ENCODE measurements around the gene NDUFB4.
A peak's percentile ranks its signal among the peaks of the same experiment; 100 is the strongest.

Gene NDUFB4

GRCh38 chr3:120595788-120596115 lies 384 bp upstream of the NDUFB4 start:
- Histone ChIP-seq H3K4me3 (ENCODE audit: insufficient read depth, low read length, poor library complexity, severe bottlenecking) (peak overlapping the region; percentile 66), H3K4me2 (ENCODE audit: low read depth, low read length, poor library complexity, severe bottlenecking) (peak overlapping the region; percentile 96), H2AFZ (ENCODE audit: low read depth, low read length, severe bottlenecking) (peak overlapping the region; percentile 94), H3K79me2 (ENCODE audit: insufficient read depth, low read length) (peaks cover 38% of the 10 kb centered on the region), H3F3A (ENCODE audit: insufficient read depth) (no peaks in the 10 kb centered on the region), H4K20me1 (ENCODE audit: low read depth, low read length) (0 out of 2 replicates have a peak, but pooled peaks cover 2% of the 10 kb centered on the region), H3K36me3 (ENCODE audit: low read length) (peaks cover 4% of the 10 kb centered on the region; the same call in 1 of the 2 replicates), H3K9ac (ENCODE audit: low read length) (peak overlapping the region; percentile 98), H3K9me2 (replicated peaks; ENCODE audit: insufficient read depth, low read length) (no peaks in the 10 kb centered on the region), H3K9me3 (ENCODE audit: insufficient read depth, low read length) (no peaks in the 10 kb centered on the region), H3K27ac (ENCODE audit: low read depth, low read length) (no peak overlapping the region), H3K27me3 (ENCODE audit: low read length) (no peaks in the 10 kb centered on the region)
- TF ChIP-seq EZH2phosphoT487 (conservative IDR thresholded peaks at IDR 0.05; ENCODE audit: low read length) = no peak
- TF ChIP-seq, protein P1, sequence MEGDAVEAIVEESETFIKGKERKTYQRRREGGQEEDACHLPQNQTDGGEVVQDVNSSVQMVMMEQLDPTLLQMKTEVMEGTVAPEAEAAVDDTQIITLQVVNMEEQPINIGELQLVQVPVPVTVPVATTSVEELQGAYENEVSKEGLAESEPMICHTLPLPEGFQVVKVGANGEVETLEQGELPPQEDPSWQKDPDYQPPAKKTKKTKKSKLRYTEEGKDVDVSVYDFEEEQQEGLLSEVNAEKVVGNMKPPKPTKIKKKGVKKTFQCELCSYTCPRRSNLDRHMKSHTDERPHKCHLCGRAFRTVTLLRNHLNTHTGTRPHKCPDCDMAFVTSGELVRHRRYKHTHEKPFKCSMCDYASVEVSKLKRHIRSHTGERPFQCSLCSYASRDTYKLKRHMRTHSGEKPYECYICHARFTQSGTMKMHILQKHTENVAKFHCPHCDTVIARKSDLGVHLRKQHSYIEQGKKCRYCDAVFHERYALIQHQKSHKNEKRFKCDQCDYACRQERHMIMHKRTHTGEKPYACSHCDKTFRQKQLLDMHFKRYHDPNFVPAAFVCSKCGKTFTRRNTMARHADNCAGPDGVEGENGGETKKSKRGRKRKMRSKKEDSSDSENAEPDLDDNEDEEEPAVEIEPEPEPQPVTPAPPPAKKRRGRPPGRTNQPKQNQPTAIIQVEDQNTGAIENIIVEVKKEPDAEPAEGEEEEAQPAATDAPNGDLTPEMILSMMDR (IDR thresholded peaks at IDR 0.05; ENCODE audit: insufficient read depth, low read length, poor library complexity, severe bottlenecking) = no peak

DNA sequence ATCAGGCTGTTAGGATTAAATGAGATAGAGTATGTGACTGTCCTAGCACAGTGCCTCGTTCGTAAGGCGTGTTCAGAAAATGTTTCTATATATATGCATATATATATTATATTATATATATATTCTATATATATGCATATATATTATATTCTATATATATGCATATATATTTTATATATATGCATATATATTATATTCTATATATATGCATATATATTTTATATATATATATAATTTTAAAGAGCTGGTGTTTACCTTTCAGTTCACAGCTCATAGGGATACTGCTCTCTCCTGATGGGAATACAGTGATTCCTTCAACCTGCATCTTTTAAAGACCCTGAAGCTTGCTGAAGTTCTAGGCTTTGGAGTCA lies 702 bp downstream of the NDUFB4 start:
- 0 out of 2 replicates have a peak, but pooled peaks cover 2% of the 10 kb centered on the region for H4K20me1 ChIP-seq (ENCODE audit: low read depth, low read length)
- TF ChIP-seq, protein P1 (IDR thresholded peaks at IDR 0.05; ENCODE audit: insufficient read depth, low read length, poor library complexity, severe bottlenecking) = no peak
- no peak for TF ChIP-seq EZH2phosphoT487 (conservative IDR thresholded peaks at IDR 0.05; ENCODE audit: low read length)
- peak overlapping the region; percentile 67 for H3K27ac ChIP-seq (ENCODE audit: low read depth, low read length)
- no peaks in the 10 kb centered on the region for H3K9me3 ChIP-seq (ENCODE audit: insufficient read depth, low read length)
- peaks cover 38% of the 10 kb centered on the region for H3K79me2 ChIP-seq (ENCODE audit: insufficient read depth, low read length)
- peaks cover 11% of the 10 kb centered on the region; the same call in 1 of the 2 replicates for H3K36me3 ChIP-seq (ENCODE audit: low read length)
- peak overlapping the region; percentile 98 for H3K9ac ChIP-seq (ENCODE audit: low read length)
- H3K9me2 ChIP-seq (replicated peaks; ENCODE audit: insufficient read depth, low read length) = no peaks in the 10 kb centered on the region
- H3K4me3 ChIP-seq (ENCODE audit: insufficient read depth, low read length, poor library complexity, severe bottlenecking) = peak overlapping the region; percentile 98
- H3K4me2 ChIP-seq (ENCODE audit: low read depth, low read length, poor library complexity, severe bottlenecking) = peak overlapping the region; percentile 96
- H2AFZ ChIP-seq (ENCODE audit: low read depth, low read length, severe bottlenecking) = peak overlapping the region; percentile 92
- H3K27me3 ChIP-seq (ENCODE audit: low read length) = no peaks in the 10 kb centered on the region
- H3F3A ChIP-seq (ENCODE audit: insufficient read depth) = no peaks in the 10 kb centered on the region

GRCh38 chr3:120597445-120598049 lies 1.4 kb downstream of the NDUFB4 start:
- H3K27ac ChIP-seq (ENCODE audit: low read depth, low read length) = no peak overlapping the region
- peak overlapping the region; percentile 25 for H3K9ac ChIP-seq (ENCODE audit: low read length)
- 0 out of 2 replicates have a peak, but pooled peaks cover 2% of the 10 kb centered on the region for H4K20me1 ChIP-seq (ENCODE audit: low read depth, low read length)
- H3K27me3 ChIP-seq (ENCODE audit: low read length) = no peaks in the 10 kb centered on the region
- no peak overlapping the region for H2AFZ ChIP-seq (ENCODE audit: low read depth, low read length, severe bottlenecking)
- peaks cover 15% of the 10 kb centered on the region; the same call in 1 of the 2 replicates for H3K36me3 ChIP-seq (ENCODE audit: low read length)
- H3K79me2 ChIP-seq (ENCODE audit: insufficient read depth, low read length) = peaks cover 38% of the 10 kb centered on the region
- no peak for TF ChIP-seq EZH2phosphoT487 (conservative IDR thresholded peaks at IDR 0.05; ENCODE audit: low read length)
- TF ChIP-seq, protein P1 (IDR thresholded peaks at IDR 0.05; ENCODE audit: insufficient read depth, low read length, poor library complexity, severe bottlenecking) = no peak
- no peaks in the 10 kb centered on the region for H3F3A ChIP-seq (ENCODE audit: insufficient read depth)
- H3K4me2 ChIP-seq (ENCODE audit: low read depth, low read length, poor library complexity, severe bottlenecking) = peak overlapping the region; percentile 96
- H3K9me3 ChIP-seq (ENCODE audit: insufficient read depth, low read length) = no peaks in the 10 kb centered on the region
- no peaks in the 10 kb centered on the region for H3K9me2 ChIP-seq (replicated peaks; ENCODE audit: insufficient read depth, low read length)
- peak overlapping the region; percentile 98 for H3K4me3 ChIP-seq (ENCODE audit: insufficient read depth, low read length, poor library complexity, severe bottlenecking)

All from SU-DHL-6 (cell line).